Stimulated activated CD4-positive, alpha-beta T cell treated with anti-CD3 and anti-CD28 coated beads, TNF-alpha, amount 100 ng/mL, for 48 hours (primary cell): ENCODE results near the gene PSMB7.

Experiments
- DNase-seq, 3 donors: peaks; one replicate each; pipeline ENCODE4 v3.0.0-alpha.2; 2020; ENCODE audit warnings: low read depth in 3 of 3

PSMB7 gene

DNA sequence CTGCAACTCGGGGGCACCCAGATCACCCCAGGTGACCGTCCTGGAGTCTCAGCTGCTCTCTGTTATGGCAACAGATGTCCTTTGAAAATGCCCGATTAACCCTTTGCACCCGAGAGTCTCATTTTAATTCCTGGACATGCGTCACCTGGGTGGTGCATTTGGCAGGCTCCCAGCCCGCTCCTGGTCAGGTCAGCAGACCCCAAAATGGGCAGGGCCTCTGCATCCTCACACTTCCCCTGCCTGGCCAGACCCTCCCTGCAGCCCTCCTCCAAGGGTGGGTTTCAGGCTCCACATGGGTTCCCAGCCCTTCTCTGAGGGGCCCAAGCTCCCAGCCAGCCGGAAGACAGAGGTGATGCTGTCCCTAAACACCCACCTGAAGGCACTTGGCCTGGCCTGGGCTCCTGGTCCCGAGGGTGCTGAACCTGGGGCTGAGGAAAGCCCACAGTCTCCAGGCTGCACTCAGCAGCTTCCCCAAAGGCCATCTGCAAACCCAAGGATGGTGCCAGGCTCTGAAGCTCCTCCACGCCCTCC is 69.4 kb downstream of the PSMB7 start:
- DNase-seq: no peak

- no peak for DNase-seq
Measured at GRCh38 chr9:124345063-124345462, 70.2 kb downstream of the PSMB7 start.

DNA sequence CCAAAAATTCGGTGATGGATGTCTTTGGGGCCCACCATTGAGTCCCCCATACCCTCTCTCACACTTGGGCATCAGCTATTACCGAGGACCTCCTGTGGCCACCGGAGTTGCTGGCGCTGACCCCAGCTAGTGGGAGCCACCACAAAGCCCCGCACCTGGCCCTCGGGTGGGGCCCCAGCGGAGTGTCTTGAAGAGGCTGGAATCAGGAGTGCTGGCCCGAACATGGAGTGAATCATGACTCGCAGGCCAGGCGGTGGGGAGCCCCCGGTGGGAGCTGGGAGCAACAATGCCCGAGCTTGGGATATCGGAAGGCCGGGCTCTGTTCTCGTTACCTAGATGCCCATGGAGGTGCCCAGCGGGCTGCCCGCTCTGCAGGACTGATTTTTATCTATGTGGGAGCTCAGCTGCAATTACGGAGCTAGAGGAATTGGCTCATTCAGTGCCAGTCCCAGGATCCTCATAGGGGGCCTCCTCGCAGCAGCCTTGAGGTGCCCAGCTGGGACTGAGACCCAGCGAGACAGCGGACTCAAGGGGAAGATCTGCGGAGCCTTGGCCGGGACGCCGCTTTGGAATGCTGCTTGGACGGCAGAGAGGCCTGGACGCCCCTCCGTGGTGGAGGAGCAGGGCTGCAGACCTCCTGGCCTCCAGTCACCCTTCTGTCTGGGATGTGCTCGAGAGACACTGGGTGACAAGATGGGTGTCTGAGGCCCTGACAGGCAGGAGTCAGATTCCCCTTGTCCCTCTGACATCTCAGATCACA is 70.8 kb downstream of the PSMB7 start:
- no peak for DNase-seq

- DNase-seq: no peak
Measured at GRCh38 chr9:124343533-124344290, 71.5 kb downstream of the PSMB7 start.

DNA sequence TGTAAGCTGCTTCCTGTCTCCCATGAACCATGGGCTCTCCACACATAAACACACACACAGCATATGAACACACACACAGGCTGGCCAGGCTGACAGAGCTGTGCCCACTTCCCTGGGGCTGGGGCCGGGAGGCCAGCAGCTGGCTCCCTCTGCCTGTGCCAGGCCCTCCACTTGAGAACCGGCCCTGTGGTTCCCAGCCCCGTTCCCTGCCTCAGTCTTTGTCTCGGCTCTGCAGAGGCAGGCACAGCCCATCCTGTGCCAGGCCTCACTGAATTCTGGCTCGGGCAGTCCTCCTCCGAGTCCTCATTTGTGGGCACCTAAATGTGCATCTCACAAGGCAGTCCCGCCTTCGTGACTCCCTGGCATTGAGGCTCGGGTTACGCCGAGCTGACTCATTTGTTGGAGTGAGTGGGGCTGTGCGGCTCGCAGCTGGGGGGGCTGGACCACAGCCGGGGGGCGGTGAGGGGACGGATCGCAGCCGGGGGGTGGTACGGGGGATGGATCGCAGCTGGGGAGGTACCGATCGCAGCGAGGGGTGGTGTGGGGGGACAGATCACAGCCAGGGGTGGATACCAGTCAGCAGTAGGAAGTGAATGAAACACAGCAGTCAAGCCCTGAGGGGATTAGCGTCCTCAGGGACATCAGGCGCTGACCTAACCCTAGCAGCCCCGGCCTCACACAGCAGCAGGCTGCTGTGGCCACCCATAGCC is 72.3 kb downstream of the PSMB7 start:
- no peak for DNase-seq

DNA sequence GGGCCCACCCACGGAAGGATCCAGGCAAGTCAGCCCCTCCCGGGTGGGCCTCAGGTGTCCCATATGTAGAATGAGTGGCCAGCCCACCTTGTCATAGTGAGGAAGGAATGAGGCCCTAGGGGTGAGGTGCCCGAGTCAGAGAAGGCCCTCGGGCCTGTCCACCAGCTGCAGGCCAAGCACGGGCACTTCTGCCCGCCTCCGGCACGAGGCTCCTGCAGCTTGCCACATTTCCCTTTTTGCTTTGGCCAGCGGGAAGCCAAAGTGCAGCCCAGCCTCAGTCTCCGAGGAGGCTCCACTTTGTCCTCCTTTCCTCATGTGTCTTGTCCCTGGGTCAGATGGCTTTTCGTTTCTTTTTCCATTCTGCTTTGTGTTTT is 72.9 kb downstream of the PSMB7 start:
- no peak for DNase-seq

DNA sequence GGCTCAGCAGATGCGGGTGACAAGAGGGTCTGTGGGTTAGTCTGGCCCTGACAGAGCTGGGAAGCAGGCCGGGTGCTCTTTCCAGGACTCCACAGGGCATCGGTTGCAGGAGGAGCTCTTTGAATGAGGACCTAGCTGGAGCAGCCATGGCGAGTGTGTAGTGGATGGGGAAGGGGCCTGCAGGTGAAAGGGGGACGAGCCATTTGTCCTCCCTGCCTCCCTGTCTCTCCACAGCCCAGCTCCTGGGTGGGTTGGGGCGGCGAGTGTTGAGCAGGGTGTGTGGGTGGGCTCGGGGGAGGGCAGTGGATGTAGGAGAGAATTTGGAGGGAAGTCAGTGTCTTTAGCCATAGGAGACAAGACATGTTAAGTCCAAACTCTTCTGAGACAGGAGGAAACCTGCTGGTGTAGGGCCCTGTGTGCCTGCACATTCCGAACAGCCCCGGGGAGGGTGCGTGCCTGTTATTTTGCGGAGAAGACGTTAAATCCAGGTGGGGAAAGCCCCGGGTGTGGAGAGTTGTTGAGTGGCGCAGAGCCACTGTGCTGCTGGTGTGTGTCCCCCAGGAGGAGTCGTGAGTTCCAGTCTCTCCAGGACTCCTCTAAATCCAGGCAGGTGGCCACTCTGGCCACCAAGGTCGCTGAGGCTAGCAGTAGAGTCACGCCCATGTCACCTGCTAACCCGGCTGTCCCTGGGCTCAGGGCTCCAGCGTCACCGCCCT is 73.6 kb downstream of the PSMB7 start:
- no peak for DNase-seq

DNA sequence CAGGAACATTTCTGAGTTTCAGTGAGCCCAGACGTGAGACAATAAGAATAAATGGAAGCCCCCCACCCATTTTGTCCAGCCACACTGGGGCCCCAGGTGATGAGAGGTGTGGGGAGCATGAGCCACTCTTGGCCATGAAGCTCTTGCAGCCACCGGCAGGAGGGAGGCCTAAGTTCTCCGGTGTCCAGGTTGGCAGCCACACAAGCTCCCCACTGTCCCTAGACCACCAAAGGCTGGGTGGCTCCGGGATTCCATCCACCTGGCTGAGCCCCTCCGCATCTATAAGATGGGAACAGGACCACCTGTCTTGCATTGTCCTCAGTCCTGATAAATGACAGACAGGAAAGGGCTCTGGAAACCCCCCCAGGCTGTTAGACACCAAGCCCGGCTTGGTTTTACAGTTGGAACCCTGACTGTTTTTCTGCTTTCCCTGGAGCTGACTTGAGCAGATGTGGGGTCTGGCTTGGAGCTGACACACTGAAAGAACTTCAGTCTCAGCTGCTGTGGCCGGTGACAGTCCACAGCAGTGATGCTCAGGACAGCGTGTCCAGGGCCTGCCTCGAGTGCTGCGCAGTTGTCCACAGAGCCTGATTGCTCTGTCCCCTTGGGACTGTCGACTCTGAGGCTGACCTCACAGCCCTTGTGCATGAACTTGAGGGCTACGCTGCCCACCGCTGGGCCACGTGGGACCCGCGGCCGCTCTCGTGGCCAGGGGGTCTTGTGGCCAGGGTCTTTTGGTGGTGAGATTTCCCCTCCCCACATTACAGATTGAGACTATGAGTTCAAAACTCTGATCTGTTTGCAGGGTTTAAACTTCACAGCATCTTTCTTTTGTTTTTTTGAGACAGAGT is 74.8 kb downstream of the PSMB7 start:
- DNase-seq: no peak

DNA sequence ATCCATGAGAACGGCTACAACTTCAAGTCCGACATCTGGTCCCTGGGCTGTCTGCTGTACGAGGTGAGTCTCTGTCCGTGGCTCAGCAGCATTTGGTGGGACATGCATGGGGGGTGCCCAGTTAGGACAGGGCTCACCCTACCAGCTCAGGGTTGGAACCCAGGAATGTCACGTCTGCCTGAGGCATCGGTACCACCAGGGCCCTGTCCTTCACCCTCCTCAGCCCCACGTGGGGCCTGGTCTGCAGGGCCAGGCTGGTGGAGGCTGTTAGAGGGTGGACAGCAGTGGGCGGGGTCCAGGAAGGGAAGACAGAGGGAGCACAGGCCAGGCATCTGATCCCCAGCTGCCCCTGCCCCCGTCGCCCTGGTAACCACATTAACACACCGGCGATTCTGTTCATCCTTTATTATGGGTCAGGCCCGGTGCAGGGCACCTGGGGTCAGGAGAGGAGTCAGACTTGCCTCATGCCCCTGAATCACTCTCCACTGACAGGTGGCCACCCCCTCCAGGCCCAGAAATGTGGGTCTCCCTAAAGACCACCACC is 75.6 kb downstream of the PSMB7 start:
- DNase-seq: no peak

- no peak for DNase-seq
Measured at GRCh38 chr9:124337562-124337961, 77.7 kb downstream of the PSMB7 start.

GRCh38 chr9:124335320-124335707 is 79.9 kb downstream of the PSMB7 start:
- DNase-seq: no peak

DNA sequence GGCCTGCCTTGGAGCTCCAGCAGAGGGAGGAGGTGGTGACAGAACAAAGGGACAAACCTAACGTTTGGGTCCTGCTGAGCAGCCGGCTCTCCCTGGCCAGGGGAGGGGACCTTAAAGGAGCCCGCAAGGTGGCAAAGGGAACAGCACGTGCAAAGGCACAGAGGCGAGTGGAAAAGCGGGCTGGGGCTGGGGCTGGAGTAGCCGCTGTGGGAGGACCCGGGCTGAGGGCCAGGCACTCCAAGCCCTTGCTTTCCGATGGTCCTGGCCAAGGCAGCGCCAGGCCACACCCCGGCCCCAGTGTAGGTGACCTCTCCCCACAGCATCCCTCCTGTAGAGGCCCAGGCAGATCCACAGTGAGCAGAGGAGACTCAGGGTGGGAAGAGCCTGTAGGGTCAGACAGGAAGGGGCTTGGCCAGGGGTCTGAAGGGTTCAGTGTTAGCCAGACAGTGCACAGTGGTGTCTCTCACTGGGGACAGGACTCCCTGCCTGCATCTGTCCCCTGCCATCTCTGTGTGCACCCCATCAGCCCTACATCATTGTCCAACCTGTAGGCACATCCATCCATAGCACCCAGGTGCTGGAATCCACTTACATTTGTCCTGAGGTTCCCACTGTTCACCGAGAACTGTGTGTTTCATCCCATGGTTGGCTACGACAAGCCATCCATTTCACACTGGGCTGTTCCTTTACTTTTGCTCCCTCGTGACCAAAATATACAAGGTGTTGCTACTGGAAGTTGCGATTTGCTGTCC is 80.5 kb downstream of the PSMB7 start:
- no peak for DNase-seq

GRCh38 chr9:124333203-124333579 is 82.1 kb downstream of the PSMB7 start:
- DNase-seq: no peak

- DNase-seq: no peak
Measured at GRCh38 chr9:124332361-124333202, 82.7 kb downstream of the PSMB7 start.

DNA sequence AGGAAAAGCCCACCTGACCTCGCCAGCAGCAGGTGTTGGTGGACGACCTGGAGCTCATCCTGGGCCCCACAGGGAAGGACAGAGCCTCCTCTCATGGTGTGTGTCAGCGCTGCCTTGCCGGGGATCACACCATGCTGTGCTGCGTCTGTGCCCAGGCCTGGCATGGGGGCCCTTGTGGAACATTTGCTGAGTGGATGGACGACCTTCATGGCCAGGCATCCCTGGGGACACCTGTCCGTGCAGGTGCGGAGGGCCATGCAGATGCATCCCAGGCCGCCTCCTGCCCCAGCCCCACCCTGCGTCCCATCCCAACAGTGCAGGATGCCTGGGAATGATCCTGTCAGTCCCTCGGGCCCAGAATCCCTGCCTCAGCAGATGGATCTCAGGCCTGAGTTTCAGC is 83.7 kb downstream of the PSMB7 start:
- no peak for DNase-seq

DNA sequence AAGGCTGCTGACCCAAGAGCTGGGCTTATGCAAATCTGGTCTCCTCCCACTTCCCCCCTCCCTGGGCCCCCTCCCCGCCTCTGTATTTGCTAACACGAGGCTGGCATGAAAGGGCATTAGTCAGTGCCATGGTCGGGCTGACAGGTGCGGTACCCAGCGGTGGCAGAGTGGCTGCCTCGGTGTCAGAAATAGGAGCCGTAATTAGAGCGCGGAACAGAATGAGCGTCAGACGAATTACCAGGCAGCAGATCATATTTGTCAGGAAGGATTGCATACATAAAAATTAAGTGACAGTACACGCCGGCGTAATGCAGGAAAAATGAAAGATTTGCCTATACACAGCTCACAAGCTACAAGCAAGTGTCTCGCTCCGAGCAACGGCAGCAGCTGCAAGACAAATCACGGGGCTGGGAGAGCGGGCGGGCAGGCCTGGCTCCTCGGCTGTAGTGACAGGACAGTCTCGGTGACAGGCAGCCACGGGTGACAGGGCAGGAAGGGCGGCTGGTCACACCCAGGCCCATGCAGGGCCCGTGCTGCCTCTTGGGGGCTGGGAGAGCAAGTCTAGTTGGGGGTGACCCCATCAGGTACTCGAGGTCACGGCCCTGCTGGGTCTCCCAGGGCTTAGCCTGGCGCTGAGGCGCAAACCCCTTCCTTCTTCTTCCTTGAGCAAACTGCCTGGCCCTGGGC is 85.1 kb downstream of the PSMB7 start:
- no peak for DNase-seq

- DNase-seq: no peak
Measured at GRCh38 chr9:124329206-124329792, 85.9 kb downstream of the PSMB7 start.

- no peak for DNase-seq
Measured at GRCh38 chr9:124328285-124328684, 87.0 kb downstream of the PSMB7 start.
